NAMALWA (cell line): ENCODE data around the gene FITM1.

Experiments
- DNase-seq: peaks from one replicate; pipeline ENCODE4 v3.0.0-alpha.2; 2015; ENCODE audit warnings: low spot score

Gene FITM1

DNA sequence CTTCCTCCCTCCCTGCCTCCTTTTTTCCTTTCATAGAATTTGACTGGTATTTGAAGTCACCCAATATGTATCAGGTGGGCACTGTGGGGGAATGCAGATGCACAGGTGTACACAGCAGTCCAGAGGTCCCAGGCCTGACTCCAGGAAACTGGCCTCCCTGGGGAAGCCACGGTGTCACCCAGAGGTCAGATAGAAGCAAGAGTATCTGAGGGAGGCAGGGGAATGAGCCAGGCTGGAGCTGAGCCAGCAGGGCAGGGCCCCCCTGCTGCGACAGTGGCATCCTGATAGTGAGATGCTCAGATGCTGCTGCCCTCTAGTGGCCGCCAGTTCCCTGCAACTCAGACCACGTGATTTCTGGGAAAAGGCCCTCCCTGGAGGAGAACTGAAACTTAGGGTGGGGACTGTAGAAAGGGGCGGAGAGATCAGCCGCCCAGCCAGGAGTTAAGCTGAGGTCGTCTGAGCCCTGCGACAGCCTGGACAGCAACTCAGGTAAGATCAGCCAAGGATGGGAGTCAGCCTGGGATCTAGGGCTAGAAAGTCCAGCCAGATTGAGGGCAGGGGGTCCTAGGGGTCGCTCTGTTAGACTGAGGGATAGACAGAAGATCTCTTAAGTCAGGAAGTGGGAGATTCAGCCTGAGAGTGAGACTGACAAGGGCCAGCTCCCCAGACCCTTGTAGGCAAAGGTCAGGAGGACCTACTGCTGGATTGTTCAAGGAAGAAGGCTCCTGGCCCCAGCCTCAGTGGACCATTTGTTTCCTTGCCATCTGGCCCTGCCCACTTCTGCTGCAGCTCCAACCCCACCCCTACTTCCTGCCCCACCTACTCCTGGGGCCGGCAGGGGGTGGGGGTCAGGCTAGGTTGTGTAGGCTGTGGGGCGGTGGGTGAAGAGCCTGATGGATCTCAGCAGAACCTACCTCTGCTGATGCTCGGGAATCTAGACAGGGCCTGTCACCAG is 30.7 kb downstream of the FITM1 start, which contains the start of gene IRF9:
Gene IRF9, plus strand, starts transcription at position 416 of the 955 bp plus-strand sequence. CDS start 880 bp downstream, outside the sequence.
- DNase-seq = peak; percentile 98

DNA sequence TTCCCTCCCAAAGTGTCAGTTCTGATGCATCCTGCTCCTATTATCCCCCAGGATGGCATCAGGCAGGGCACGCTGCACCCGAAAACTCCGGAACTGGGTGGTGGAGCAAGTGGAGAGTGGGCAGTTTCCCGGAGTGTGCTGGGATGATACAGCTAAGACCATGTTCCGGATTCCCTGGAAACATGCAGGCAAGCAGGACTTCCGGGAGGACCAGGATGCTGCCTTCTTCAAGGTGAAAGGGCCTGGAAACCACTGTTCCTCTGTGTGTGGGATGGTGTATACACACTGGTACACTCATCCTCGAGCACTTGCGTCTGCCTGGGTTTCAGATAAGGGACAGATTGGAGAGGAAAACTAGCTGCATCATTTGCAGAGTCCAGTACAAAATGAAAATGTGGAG is 31.6 kb downstream of the FITM1 start:
- no peak for DNase-seq

DNA sequence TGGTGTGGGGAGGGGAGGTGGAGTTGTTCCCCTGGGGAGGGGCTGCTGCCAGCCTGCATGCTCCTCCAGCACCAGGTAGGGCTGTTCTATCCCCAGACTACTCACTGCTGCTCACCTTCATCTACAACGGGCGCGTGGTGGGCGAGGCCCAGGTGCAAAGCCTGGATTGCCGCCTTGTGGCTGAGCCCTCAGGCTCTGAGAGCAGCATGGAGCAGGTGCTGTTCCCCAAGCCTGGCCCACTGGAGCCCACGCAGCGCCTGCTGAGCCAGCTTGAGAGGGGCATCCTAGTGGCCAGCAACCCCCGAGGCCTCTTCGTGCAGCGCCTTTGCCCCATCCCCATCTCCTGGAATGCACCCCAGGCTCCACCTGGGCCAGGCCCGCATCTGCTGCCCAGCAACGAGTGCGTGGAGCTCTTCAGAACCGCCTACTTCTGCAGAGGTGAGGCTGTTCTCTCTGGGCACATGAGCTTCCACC is 34.1 kb downstream of the FITM1 start:
- no peak for DNase-seq

DNA sequence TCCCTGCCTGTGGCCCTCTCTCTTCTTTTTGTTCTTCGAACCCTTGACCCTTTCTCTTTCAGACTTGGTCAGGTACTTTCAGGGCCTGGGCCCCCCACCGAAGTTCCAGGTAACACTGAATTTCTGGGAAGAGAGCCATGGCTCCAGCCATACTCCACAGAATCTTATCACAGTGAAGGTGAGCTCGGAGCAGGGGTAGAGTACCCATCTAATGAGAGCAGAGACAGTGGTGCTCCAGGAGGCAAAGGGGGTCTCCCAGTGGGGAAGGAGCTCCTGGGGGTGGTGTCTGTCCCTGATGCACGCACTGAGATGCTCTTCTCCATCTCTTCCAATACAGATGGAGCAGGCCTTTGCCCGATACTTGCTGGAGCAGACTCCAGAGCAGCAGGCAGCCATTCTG is 35.3 kb downstream of the FITM1 start:
- no peak for DNase-seq

DNA sequence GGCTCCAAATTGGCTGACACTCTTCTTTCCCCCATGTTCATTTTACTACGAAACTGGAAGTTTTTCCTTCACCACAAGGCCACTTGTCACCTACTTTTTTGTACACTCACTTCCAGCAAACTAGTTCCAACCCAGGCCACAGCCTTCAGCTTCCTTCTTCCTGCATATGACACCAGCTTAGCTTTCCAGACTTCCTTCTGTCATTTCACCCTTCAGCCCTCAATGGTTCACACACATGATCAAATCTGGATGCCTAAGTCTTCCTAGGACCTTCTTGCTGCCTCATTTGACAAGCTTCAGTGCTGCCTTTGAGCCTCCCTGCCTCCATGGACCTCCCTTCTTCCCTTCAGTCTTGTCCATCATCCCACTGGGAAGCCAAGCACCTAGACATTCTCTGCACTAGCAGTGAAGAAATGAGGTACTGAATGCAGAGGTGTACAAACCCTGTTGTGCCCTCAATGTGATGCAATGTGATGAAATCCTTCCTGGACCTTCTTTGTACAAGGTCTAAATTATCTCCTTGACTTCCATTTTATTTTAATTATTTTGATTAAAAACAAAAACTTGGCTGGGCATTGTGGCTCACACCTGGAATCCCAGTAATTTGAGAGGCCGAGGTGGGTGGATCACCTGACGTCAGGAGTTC is 37.1 kb downstream of the FITM1 start:
- no peak for DNase-seq

DNA sequence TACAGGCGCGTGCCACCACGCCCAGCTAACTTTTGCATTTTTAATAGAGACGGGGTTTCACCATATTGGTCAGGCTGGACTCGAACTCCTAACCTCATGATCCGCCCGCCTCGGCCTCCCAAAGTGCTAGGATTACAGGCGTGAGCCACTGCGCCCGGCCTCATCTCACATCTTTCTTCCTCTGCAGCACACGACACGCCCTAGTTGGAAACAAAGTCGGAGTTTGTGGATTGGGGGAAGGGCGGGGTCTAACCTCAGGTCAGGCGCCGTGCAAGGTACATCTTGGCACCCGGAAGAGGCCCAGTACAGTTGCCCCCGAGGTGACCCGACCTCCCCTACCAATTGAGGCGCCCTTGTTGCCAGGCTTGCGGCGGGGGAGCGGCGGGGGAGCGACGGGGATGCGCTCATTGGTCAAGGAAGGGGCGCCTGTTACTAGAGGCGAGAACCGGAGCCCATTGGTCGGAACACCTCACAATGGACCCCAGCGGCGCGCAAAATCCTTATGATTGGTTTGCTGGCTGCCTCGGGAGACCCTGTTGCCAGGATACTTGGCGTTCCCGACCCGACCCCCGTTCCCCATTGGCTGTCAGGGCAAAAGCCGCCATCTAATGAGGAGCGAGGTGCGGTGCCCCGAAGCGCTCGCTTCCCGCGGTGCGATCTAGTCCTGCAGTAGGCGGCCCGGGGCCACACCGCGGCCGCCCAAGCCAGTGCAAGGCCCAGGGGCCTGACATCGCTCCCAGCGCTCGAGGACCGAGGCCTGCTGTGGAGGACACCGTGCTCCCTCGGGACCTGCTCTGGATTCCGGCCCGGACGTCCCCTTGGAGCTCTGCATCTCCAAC is 41.2 kb downstream of the FITM1 start, which contains the start of gene REC8:
Gene REC8, plus strand, starts transcription at position 659 of the 839 bp plus-strand sequence. CDS start 473 bp downstream, outside the sequence.
- DNase-seq = peak; percentile 98

DNA sequence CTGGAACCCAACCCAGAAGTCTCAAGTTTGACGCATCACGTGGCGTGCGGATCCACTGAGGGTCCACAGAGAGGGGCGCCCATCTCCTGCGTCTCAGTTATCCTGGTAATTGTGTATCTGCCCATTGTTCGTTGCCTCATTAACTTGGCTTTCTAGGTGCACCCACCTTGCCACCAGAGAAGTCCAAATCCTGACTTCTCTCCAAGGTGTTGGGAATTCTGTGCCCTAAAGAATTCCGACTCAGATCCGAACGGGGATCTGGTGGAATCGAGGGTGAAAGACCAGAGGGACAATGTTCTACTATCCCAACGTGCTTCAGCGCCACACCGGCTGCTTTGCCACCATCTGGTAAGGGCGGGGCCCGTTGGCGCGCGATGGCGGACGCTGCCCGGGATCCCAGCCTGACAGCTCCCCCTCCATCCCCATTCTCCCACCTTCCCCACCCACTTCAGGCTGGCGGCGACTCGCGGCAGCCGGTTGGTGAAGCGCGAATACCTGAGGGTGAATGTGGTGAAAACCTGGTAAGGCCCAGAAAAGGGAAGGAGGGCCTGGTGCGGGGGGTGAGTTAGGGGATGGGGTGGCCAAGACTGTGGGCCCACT is 41.9 kb downstream of the FITM1 start:
- no peak for DNase-seq

DNA sequence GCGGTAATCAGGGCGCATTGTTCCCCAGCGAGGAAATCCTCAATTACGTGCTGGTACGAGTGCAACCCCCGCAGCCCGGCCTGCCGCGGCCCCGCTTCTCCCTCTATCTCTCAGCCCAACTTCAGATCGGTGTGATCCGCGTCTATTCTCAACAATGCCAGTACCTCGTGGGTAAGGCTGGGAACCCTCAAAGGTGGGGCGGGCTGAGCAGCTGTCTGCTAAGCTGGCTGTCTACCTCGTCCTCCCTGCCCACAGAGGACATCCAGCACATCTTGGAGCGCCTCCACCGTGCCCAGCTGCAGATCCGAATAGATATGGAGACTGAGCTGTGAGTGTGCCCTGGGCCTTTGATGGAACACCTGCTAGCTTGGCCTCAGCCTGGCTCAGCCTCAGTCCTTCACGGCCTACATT is 42.4 kb downstream of the FITM1 start:
- DNase-seq = no peak

DNA sequence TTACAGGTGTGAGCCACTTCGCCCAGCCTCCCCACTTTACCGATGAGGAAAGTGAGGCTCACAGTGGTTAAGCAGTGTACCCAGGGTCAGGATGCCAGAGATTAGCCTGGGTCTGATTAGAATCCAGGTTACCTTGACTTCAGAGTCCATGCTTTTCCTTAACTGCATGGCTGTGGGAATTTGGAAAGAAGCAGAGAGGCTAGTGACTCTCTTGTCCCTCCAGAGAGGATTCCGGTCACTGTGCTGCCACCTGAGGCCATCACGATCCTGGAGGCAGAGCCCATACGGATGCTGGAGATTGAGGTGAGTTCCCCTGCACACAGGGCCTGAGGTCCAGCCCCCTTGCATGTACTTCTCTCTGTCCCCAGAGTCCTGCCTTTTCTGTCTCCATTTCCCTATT is 46.1 kb downstream of the FITM1 start:
- DNase-seq = no peak

DNA sequence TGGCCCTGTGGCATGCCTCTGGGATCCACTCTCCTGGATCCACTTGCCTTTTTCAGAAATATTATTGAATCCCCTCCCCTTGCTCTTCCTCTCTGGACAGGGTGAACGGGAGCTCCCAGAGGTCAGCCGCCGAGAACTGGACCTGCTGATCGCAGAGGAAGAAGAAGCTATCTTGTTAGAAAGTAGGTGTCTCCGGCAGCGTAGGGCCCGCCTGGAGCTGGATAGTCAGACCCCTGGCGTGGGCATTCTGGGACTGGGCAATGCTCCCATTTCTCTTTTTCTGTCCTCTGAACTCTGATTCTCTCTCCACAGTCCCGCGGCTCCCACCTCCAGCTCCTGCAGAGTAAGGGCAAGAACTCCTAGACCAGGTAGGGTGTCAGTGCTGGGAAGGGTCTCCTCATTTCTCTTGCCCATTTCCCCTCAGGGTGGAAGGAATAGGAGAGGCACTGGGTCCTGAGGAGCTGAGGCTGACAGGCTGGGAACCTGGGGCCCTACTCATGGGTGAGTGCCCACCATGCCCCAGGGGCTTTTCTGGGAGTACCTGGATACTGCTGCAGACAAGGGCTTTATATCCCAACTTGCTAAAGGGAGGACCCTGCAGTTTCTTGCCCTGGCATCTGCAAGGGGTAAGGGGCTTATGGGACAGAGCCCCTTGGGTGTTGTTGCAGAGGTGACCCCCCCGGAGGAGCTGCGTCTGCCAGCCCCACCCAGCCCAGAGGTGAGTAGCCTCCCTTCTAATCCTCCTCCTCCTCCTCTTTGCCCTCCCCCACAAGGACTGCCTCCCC is 46.8 kb downstream of the FITM1 start:
- no peak for DNase-seq

DNA sequence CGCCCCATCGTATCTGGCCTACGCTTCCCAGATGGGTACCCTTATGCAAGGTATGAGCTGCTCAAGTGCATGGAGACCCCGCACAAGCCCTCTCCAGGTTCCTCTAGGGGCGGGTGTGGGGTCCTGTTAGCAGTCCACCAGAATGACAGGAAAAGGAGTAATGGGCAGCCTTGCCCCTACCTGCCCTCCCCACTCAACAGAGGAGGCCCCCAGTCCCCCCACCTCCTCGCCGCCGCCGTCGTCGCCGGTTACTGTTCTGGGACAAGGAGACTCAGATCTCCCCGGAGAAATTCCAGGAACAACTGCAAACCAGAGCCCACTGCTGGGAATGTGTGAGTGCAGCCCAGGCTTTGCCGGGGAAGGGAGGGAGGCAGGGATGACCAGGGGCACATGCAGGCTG is 47.4 kb downstream of the FITM1 start:
- DNase-seq = no peak

DNA sequence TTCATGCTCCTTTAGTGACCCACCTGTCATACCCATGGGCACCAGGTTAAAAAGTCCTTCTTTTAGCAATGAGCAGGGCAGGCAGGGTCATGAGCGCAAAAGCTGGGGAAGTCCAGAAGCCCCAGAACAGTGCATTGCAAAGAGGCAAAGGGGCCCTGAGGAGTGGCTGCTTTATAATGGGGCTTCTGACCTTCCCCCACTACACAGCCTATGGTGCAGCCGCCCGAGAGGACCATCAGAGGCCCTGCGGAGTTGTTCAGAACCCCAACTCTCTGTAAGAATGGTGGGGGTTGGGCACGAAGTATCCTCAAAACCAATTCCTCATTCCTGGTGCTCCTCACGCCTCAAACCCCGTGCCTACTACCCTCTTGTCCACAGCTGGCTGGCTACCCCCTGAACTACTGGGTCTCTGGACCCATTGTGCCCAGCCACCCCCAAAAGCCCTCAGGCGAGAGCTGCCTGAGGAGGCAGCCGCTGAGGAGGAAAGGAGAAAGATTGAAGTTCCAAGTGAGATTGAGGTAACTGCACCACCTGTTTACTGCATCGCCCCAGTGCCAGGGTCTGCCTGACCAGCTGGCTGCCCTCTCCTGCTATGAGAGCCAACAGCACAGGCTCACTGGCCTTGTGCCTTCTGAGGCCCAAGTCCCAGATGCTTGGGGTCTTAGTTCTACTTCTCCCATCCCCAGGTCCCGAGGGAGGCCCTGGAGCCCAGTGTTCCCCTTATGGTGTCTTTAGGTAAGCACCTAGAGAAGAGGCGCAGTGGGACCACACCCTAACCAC is 48.1 kb downstream of the FITM1 start:
- DNase-seq = no peak

DNA sequence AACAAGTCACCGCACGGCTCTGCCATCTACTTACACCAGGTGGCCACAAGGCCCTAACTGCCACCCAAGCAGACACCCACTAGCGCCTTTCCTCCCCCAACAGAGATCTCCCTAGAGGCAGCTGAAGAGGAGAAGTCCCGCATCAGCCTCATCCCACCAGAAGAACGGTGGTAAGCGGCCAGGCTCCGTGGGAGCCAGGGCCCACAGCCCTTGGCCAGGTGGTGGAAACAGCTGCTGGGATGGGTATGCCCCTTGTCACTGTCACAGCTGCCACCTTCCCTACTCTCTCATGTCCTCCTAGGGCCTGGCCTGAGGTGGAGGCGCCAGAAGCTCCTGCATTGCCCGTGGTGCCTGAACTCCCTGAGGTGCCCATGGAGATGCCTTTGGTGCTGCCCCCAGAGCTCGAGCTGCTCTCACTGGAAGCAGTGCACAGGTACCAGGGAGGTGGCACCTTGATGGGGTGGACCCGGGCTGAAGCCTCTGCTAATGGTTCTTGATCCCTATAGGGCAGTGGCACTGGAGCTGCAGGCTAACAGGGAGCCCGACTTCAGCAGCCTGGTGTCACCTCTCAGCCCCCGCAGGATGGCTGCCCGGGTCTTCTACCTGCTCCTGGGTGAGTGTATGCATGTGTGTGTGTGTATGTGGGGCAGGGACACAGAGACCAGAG is 49.0 kb downstream of the FITM1 start:
- DNase-seq = no peak

DNA sequence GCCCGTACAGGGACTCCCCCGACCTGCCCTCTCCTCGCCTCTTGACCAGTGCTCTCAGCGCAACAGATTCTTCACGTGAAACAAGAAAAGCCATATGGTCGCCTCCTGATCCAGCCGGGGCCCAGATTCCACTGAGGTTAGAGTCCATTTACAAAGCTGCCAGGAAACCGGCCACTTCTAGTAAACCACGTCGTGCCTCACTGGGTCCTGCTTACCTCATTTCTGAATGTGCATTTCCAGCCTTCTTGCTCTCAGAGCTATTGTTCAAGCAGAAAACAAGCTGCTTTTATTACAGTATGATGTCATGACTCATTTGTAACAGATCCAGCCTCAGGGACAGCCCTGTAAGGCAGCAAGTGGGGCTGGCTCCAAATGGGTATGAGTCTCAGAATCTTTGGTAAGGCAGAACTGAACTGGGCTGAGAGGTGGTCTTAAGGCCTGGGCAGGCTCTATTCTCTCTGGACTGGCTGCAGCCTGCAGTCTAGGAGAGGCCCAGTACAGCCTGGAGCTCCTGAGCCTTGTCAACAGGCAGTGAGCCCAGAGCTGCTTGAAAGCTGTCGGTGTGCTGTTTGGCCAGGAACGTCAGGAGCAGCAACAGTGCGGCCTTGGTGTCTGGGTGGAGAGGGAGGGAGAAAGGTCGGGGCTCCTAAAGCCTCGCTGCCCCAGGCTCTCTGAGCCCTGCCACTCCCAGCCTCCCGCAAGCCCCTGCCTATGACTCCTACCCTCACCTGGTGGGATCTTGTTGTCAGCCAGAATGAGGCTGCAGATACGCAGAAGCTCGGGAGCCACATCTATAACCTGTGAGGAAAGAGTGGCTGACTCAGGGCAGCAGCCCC is 49.7 kb downstream of the FITM1 start:
- no peak for DNase-seq

DNA sequence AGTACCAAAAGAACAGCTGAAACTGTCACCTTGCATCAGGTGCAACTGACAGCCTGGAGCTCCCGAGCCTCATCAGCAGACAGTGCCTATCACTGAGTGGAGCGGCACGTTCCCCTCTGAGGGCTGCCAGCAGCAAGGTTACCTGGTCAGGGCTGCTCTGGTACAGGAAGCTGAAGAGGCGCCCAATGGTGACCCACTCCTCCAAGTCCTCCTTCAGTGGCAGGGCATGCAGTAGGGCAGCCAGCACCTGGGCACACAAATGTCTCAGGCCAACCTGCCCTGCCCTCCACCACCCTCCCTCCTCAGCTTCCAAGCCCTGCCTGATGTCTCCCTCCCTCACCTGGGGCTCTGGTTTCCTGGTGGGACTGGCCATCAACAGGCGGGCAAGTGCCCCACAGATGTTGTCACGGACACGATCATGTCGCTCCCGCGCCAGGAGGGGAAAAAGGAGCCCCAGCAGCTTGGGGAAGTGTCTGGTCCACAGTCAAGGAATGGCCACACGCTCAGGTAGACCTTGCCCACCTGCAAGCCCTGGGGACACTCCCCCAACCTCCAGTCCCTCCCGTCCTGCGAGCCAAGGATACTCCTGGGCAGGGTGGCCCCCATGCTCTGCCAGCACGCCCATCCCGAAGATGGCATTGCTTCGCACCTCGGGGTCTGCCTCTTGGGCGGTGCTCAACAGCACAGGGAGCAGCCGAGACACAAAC is 51.1 kb downstream of the FITM1 start:
- no peak for DNase-seq
